ENCODE data around the gene CENPE.
"Not testable (repeated sequence)": the region's sequence is repeated elsewhere in the genome, so short reads cannot be mapped to it uniquely, and the experiment has no call there.

CENPE gene

DNA sequence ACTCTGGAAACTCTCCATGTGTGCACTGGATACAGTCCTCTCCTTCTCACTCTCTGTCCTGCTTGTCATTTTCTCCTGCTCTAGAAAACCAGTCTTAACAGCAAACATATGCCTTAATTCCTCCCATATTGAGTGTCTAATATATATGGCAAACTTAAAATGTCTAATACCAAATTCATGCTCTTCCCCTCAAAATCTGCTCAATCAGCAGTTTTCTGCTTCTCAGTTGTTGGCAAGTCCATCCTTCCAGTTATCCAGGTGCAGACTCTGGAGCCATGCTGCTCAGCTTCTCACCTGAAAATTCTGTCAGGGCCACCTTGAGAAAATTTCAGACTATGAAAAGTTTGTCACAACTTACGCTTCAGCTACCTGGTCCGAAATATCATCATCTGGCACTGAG is 3.1 kb upstream of the CENPE start:
- TF ChIP-seq, protein P1, sequence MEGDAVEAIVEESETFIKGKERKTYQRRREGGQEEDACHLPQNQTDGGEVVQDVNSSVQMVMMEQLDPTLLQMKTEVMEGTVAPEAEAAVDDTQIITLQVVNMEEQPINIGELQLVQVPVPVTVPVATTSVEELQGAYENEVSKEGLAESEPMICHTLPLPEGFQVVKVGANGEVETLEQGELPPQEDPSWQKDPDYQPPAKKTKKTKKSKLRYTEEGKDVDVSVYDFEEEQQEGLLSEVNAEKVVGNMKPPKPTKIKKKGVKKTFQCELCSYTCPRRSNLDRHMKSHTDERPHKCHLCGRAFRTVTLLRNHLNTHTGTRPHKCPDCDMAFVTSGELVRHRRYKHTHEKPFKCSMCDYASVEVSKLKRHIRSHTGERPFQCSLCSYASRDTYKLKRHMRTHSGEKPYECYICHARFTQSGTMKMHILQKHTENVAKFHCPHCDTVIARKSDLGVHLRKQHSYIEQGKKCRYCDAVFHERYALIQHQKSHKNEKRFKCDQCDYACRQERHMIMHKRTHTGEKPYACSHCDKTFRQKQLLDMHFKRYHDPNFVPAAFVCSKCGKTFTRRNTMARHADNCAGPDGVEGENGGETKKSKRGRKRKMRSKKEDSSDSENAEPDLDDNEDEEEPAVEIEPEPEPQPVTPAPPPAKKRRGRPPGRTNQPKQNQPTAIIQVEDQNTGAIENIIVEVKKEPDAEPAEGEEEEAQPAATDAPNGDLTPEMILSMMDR (IDR thresholded peaks at IDR 0.05; ENCODE audit: extremely low read depth, missing control alignments) = no peak
- no peak for DNase-seq (ENCODE audit: low spot score)

DNA sequence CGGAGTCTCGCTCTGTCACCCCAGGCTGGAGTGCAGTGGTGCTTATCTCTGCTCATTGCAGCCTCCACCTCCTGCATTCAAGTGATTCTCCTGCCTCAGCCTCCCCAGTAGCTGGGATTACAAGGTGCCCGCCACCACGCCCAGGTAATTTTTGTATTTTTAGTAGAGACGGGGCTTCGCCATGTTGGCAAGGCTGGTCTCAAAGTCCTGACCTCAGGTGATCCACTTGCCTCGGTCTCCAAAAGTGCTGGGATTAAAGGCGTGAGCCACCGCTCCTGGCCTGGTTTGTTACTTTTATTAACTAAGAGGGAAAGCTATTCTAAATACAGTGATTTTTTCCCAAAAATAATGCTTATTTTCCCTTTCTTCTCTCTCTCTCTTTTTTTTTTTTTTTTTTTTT is 866 bp upstream of the CENPE start:
- DNase-seq (ENCODE audit: low spot score) = no peak
- TF ChIP-seq, protein P1 (IDR thresholded peaks at IDR 0.05; ENCODE audit: extremely low read depth, missing control alignments) = no peak

DNA sequence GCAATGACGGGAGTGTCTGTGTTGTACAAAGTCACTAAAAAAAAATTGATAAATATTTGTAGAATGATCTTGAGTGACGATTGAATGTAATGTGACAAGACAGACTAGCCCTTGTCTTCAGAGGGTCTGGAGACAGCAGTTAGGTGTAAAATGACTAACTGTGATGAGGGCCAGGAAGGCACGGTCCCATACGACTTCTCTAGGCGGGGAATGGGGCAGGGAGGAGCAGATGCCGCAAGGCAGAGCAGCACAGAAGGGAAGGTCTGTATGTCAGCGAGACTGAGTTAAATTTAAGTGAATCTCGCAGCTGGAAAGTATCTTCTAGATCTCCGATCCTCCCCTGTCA is 405 bp downstream of the CENPE start:
- no peak for DNase-seq (ENCODE audit: low spot score)
- TF ChIP-seq, protein P1 (IDR thresholded peaks at IDR 0.05; ENCODE audit: extremely low read depth, missing control alignments) = no peak

DNA sequence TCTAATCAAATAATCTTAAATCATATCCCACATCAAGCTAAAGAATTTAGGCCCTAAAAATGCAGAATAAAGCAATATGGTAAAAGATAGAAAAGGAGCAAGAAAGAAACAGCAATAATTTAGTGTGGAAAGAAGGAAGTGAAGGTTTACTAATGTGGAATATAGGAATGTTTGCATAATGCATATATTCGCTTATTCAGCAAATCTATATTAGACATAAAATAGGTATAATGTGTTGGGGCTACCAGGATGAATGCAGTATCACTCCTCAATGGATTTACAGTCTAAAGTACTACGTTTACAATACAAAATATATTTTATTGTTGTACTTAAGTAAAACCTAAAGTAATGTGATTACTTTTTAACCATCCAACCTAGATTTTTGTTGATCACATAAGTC is 4.7 kb downstream of the CENPE start:
- DNase-seq (ENCODE audit: low spot score) = no peak
- TF ChIP-seq, protein P1 (IDR thresholded peaks at IDR 0.05; ENCODE audit: extremely low read depth, missing control alignments) = no peak

DNA sequence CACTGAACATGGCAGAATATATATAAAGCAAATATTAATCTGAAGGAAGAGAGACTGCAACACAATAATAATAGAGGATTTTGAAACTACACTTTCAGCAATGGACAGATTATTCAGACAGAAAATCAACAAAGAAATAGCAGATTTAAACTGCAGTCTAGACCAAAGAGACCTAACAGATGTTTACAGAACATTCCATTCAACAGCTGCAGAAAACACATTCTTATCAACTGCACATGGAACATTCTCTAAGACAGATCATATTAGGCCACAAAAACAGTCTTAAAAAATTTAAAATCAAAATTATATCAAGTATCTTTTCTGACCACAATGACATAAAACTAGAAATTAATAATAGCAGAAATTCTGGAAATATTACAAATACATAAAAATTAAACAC is 27.1 kb downstream of the CENPE start:
- TF ChIP-seq, protein P1 (IDR thresholded peaks at IDR 0.05; ENCODE audit: extremely low read depth, missing control alignments) = no peak
- no peak for DNase-seq (ENCODE audit: low spot score)

DNA sequence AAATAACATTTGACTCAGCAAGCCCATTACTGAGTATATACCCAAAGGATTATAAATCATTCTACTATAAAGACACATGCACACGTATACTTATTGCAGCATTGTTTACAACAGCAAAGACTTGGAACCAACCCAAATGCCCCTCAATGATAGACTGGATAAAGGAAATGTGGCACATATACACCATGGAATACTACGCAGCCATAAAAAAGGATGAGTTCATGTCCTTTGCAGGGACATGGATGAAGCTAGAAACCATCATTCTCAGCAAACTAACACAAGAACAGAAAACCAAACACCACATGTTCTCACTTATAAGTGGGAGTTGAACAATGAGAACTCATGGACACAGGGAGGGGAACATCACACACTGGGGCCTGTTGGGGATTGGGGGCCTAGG is 28.4 kb downstream of the CENPE start:
- DNase-seq (ENCODE audit: low spot score) = not testable (repeated sequence)

DNA sequence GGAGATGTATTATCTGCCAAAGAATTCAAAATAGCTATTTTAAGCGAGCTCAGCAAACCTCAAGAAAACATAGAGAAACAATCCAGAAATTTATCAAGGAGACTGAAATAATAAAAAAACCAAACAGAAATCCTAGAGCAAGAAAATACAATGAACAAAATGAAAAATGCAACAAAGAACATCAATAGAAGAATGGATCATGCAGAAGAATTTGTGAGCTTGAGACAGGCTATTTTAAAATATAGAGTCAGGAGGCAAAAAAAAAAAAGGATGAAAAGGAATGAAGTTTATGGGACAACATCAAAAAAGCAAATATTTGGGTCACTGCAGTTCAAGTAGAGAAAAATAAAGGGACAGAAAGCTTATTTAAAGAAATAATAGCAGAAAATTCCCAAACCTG is 29.1 kb downstream of the CENPE start:
- TF ChIP-seq, protein P1 (IDR thresholded peaks at IDR 0.05; ENCODE audit: extremely low read depth, missing control alignments) = no peak
- no peak for DNase-seq (ENCODE audit: low spot score)

DNA sequence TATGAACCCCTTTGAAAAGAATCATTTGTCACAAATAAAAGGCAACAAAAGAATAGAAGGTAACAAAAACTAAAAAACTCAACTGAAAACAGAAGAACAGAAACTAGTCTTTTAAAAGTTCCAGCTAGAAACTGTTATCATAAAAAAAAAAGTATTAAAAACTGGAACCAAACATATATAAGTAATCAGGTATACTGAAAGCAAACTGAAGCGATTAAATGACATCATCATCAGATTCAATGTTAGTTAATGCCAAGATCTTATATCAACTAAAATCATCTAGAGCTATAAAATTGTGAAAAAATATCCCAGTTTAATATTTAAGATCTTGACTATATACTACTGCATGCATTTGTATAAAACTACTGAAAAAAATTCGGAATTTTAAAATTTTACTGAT is 36.0 kb downstream of the CENPE start:
- TF ChIP-seq, protein P1 (IDR thresholded peaks at IDR 0.05; ENCODE audit: extremely low read depth, missing control alignments) = no peak
- DNase-seq (ENCODE audit: low spot score) = no peak
